ENCODE measurements around the gene ERCC6L.

- TF ChIP-seq, protein P1, sequence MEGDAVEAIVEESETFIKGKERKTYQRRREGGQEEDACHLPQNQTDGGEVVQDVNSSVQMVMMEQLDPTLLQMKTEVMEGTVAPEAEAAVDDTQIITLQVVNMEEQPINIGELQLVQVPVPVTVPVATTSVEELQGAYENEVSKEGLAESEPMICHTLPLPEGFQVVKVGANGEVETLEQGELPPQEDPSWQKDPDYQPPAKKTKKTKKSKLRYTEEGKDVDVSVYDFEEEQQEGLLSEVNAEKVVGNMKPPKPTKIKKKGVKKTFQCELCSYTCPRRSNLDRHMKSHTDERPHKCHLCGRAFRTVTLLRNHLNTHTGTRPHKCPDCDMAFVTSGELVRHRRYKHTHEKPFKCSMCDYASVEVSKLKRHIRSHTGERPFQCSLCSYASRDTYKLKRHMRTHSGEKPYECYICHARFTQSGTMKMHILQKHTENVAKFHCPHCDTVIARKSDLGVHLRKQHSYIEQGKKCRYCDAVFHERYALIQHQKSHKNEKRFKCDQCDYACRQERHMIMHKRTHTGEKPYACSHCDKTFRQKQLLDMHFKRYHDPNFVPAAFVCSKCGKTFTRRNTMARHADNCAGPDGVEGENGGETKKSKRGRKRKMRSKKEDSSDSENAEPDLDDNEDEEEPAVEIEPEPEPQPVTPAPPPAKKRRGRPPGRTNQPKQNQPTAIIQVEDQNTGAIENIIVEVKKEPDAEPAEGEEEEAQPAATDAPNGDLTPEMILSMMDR (IDR thresholded peaks at IDR 0.05): no peak
- no peak for TF ChIP-seq ZFX (IDR thresholded peaks at IDR 0.05; ENCODE audit: borderline replicate concordance)
Measured at GRCh38 chrX:72271091-72271788, 32.4 kb upstream of the ERCC6L start.

Measured in 22Rv1 (cell line).